ENCODE results near the gene RPRD1B. TPM values are rescaled to one million over a fixed set of nuclear protein-coding genes. Genes with fewer than 3 reads are reported as not detected.
A peak's percentile ranks its signal among the peaks of the same experiment; 100 is the strongest.

The RPRD1B gene
- polyA plus RNA-seq, 3 donors: 3.6 to 12.3 (median 4.7) TPM

GRCh38 chr20:38084425-38084951 is 50.9 kb downstream of the RPRD1B start:
- Histone ChIP-seq H3K4me1 (ENCODE audit: control insufficient read depth in 1 of 2, insufficient read depth in 2 of 2, low read length in 2 of 2) (no peaks in the 10 kb centered on the region), H3K9me3 (replicated peaks in 1 of 2; ENCODE audit: control insufficient read depth in 1 of 2, insufficient read depth in 1 of 2, low read length in 2 of 2) (no peaks in the 10 kb centered on the region), H3K36me3 (replicated peaks in 1 of 2; ENCODE audit: control insufficient read depth in 1 of 2, insufficient read depth in 2 of 2, low read length in 2 of 2) (peaks cover 65 to 99% of the 10 kb centered on the region in 2 donors), H3K9ac (ENCODE audit: insufficient read depth, low read length, poor library complexity, severe bottlenecking) (no peak overlapping the region), H3K27me3 (ENCODE audit: control insufficient read depth in 2 of 2, insufficient read depth in 2 of 2, low read length in 2 of 2) (no peaks in the 10 kb centered on the region), H3K27ac (ENCODE audit: low read depth in 1 of 2, low read length in 2 of 2) (peak overlapping the region in 1 of 2 donors; percentile 26), H3K79me2 (ENCODE audit: insufficient read depth, low read length) (peaks cover 31% of the 10 kb centered on the region), H3K4me3 (replicated peaks in 1 of 3; ENCODE audit: low read depth in 2 of 3, low read length in 3 of 3) (no peak overlapping the region), H3K4me2 (replicated peaks; ENCODE audit: extremely low read depth, low read length, poor library complexity, severe bottlenecking) (no peak overlapping the region), H4K20me1 (ENCODE audit: insufficient read depth, low read length) (peaks cover 9% of the 10 kb centered on the region), H2AFZ (ENCODE audit: insufficient read depth, low read depth, low read length, poor library complexity, severe bottlenecking) (no peak overlapping the region)
- H3K4me1 Mint-ChIP-seq: no peaks in the 10 kb centered on the region
- no peak for TF ChIP-seq CTCF (IDR thresholded peaks at IDR 0.05)
- H3K27me3 Mint-ChIP-seq (ENCODE audit: low read depth in 3 of 3): peaks cover 0 to 2% (median 0%) of the 10 kb centered on the region in 3 donors
- H3K4me3 Mint-ChIP-seq: no peak overlapping the region
- 97% methylated on average over 4 of the region's 5 CpGs for WGBS (ENCODE audit: insufficient coverage)
- H3K9me3 Mint-ChIP-seq: peaks cover 0 to 3% (median 0%) of the 10 kb centered on the region in 7 donors
- no peak for DNase-seq
- peak overlapping the region in 1 of 7 donors; percentile 48 for H3K27ac Mint-ChIP-seq
- H3K36me3 Mint-ChIP-seq: peaks cover 93 to 94% of the 10 kb centered on the region in 2 donors
- intact Hi-C loops (cut with micrococcal nuclease): no loop called here

- intact Hi-C loops (cut with micrococcal nuclease): no loop called here
- Histone ChIP-seq H3K79me2 (ENCODE audit: insufficient read depth, low read length) (peaks cover 27% of the 10 kb centered on the region), H3K9ac (ENCODE audit: insufficient read depth, low read length, poor library complexity, severe bottlenecking) (no peak overlapping the region), H3K36me3 (replicated peaks in 1 of 2; ENCODE audit: control insufficient read depth in 1 of 2, insufficient read depth in 2 of 2, low read length in 2 of 2) (peaks cover 71 to 99% of the 10 kb centered on the region in 2 donors), H4K20me1 (ENCODE audit: insufficient read depth, low read length) (peaks cover 9% of the 10 kb centered on the region), H3K4me1 (ENCODE audit: control insufficient read depth in 1 of 2, insufficient read depth in 2 of 2, low read length in 2 of 2) (no peaks in the 10 kb centered on the region), H3K4me2 (replicated peaks; ENCODE audit: extremely low read depth, low read length, poor library complexity, severe bottlenecking) (no peak overlapping the region), H2AFZ (ENCODE audit: insufficient read depth, low read depth, low read length, poor library complexity, severe bottlenecking) (no peak overlapping the region), H3K27me3 (ENCODE audit: control insufficient read depth in 2 of 2, insufficient read depth in 2 of 2, low read length in 2 of 2) (no peaks in the 10 kb centered on the region), H3K4me3 (replicated peaks in 1 of 3; ENCODE audit: low read depth in 2 of 3, low read length in 3 of 3) (no peak overlapping the region), H3K27ac (ENCODE audit: low read depth in 1 of 2, low read length in 2 of 2) (peak overlapping the region in 1 of 2 donors; percentile 26), H3K9me3 (replicated peaks in 1 of 2; ENCODE audit: control insufficient read depth in 1 of 2, insufficient read depth in 1 of 2, low read length in 2 of 2) (no peaks in the 10 kb centered on the region)
- H3K27me3 Mint-ChIP-seq (ENCODE audit: low read depth in 3 of 3): peaks cover 0 to 2% (median 0%) of the 10 kb centered on the region in 3 donors
- 83% methylated on average over 7 of the region's 10 CpGs for WGBS (ENCODE audit: insufficient coverage)
- DNase-seq: no peak
- peak overlapping the region in 2 of 7 donors; percentile 52 for H3K27ac Mint-ChIP-seq
- TF ChIP-seq CTCF (IDR thresholded peaks at IDR 0.05): no peak
- peaks cover 3% of the 10 kb centered on the region for H3K4me1 Mint-ChIP-seq
- H3K36me3 Mint-ChIP-seq: peaks cover 93 to 95% of the 10 kb centered on the region in 2 donors
- H3K4me3 Mint-ChIP-seq: no peak overlapping the region
- peaks cover 0 to 3% (median 0%) of the 10 kb centered on the region in 7 donors for H3K9me3 Mint-ChIP-seq
Observed at GRCh38 chr20:38085026-38085425, 51.5 kb downstream of the RPRD1B start.
